CD4-positive, alpha-beta memory T cell (primary cell): Measurements from ENCODE around the gene ZBTB20. TPM values are rescaled to one million over a fixed set of nuclear protein-coding genes. Genes with fewer than 3 reads are reported as not detected.

Experiments
- CTCF ChIA-PET: fragments of 350-600 bp; sonication (Branson Sonifier 250); formaldehyde crosslinking; loops from one replicate; lab custom pipeline; 2021; ENCODE audit warnings: inconsistent platforms; ENCODE audit not compliant: partially characterized antibody; lab: Charles Lee
- POLR2A ChIA-PET: fragments of 350-600 bp; sonication (Branson Sonifier 250); formaldehyde crosslinking; loops from one replicate; lab custom pipeline; 2021; ENCODE audit not compliant: partially characterized antibody; lab: Charles Lee
- DNase-seq, 5 donors: peaks; one replicate each; pipeline versions ENCODE4 v3.0.0 to v3.0.0-alpha.2; 2020 to 2022; ENCODE audit warnings: mixed read lengths in 1 of 5
- H3K27ac ChIP-seq: one replicate; pipeline ENCODE4 v1.7.0; 2013; ENCODE audit warnings: low read depth, low read length
- H3K27me3 ChIP-seq: 2 replicates; pipeline ENCODE4 v1.7.0; 2013; ENCODE audit warnings: mild to moderate bottlenecking, low read length, moderate library complexity; ENCODE audit not compliant: insufficient read depth
- H3K36me3 ChIP-seq: 2 replicates; pipeline ENCODE4 v1.7.0; 2013; ENCODE audit warnings: mild to moderate bottlenecking, low read length, moderate library complexity; ENCODE audit not compliant: insufficient read depth
- H3K4me1 ChIP-seq: 2 replicates; pipeline ENCODE4 v1.7.0; 2013; ENCODE audit warnings: mild to moderate bottlenecking, low read length, moderate library complexity; ENCODE audit not compliant: insufficient read depth
- H3K4me3 ChIP-seq, 2 donors: one replicate each; pipeline ENCODE4 v1.7.0; 2013; ENCODE audit warnings: low read length in 2 of 2, mild to moderate bottlenecking in 1 of 2
- H3K9me3 ChIP-seq, 2 donors: one replicate each; pipeline ENCODE4 v1.7.0; 2013; ENCODE audit warnings: low read length in 2 of 2, control low read depth in 1 of 2; ENCODE audit not compliant: control insufficient read depth in 1 of 2
- H3K27ac Mint-ChIP-seq, 7 donors: one replicate each; pipeline ENCODE4 v1.8.0; 2020 to 2021; ENCODE audit warnings: mixed read lengths in 7 of 7, mild to moderate bottlenecking in 6 of 7, inconsistent platforms in 3 of 7, moderate library complexity in 3 of 7
- H3K27me3 Mint-ChIP-seq, 2 donors: one replicate each; pipeline ENCODE4 v1.8.0; 2020 to 2021; ENCODE audit warnings: mixed read lengths in 2 of 2
- H3K36me3 Mint-ChIP-seq, 2 donors: one replicate each; pipeline ENCODE4 v1.8.0; 2020 to 2021; ENCODE audit warnings: mixed read lengths in 2 of 2, inconsistent platforms in 1 of 2, mild to moderate bottlenecking in 1 of 2
- H3K4me1 Mint-ChIP-seq, 4 donors: one replicate each; pipeline ENCODE4 v1.8.0; 2020 to 2021; ENCODE audit warnings: mixed read lengths in 4 of 4, mild to moderate bottlenecking in 1 of 4
- H3K4me3 Mint-ChIP-seq, 8 donors: one replicate each; pipeline ENCODE4 v1.8.0; 2020 to 2021; ENCODE audit warnings: mixed read lengths in 8 of 8, mild to moderate bottlenecking in 7 of 8, moderate library complexity in 6 of 8, inconsistent platforms in 3 of 8
- H3K9me3 Mint-ChIP-seq, 8 donors: one replicate each; pipeline ENCODE4 v1.8.0; 2020 to 2021; ENCODE audit warnings: mixed read lengths in 8 of 8, mild to moderate bottlenecking in 5 of 8, inconsistent platforms in 3 of 8, moderate library complexity in 1 of 8
- intact Hi-C: fragments of 100-400 bp; cut with micrococcal nuclease; formaldehyde crosslinking; loops from one replicate; pipeline ENCODE4 v1.15.1; 2023
- polyA plus RNA-seq, 2 donors: library from polyadenylated mRNA; unstranded; fragments of 300-500 nt; fragmentation: Illumina TruSeq; gene quantifications; one replicate each; pipeline ENCODE4 v1.2.3, GENCODE V29; 2021
- total RNA-seq, 2 experiments: library from RNA; stranded (reverse); gene quantifications; one replicate each; pipeline ENCODE4 v1.2.3, GENCODE V29; 2021

The ZBTB20 gene
- total and polyA plus RNA-seq, 4 experiments from 2014 or later: 21.9 to 58.4 (median 41.4) TPM

GRCh38 chr3:114509756-114510155, 637.3 kb downstream of the ZBTB20 start:
- no peak overlapping the region for H3K4me3 Mint-ChIP-seq
- Histone ChIP-seq H3K36me3 (no peaks in the 10 kb centered on the region), H3K27me3 (no peaks in the 10 kb centered on the region), H3K27ac (no peak overlapping the region), H3K4me1 (no peaks in the 10 kb centered on the region), H3K9me3 (no peaks in the 10 kb centered on the region), H3K4me3 (no peak overlapping the region)
- peaks cover 0 to 14% of the 10 kb centered on the region in 2 donors for H3K36me3 Mint-ChIP-seq
- H3K27ac Mint-ChIP-seq: no peak overlapping the region
- no peak for DNase-seq
- H3K27me3 Mint-ChIP-seq: no peaks in the 10 kb centered on the region
- intact Hi-C loops: no loop called here
- ChIA-PET POLR2A (no interaction called here), CTCF (no interaction called here)
- peaks cover 0 to 2% (median 0%) of the 10 kb centered on the region in 4 donors for H3K4me1 Mint-ChIP-seq
- H3K9me3 Mint-ChIP-seq: no peaks in the 10 kb centered on the region

- Mint-ChIP-seq H3K4me3 (no peak overlapping the region), H3K9me3 (no peaks in the 10 kb centered on the region), H3K27me3 (no peaks in the 10 kb centered on the region), H3K4me1 (peaks cover 0 to 6% (median 0%) of the 10 kb centered on the region in 4 donors), H3K36me3 (peaks cover 0 to 7% of the 10 kb centered on the region in 2 donors), H3K27ac (no peak overlapping the region)
- Histone ChIP-seq H3K4me1 (no peaks in the 10 kb centered on the region), H3K36me3 (no peaks in the 10 kb centered on the region), H3K4me3 (no peak overlapping the region), H3K9me3 (no peaks in the 10 kb centered on the region), H3K27ac (no peak overlapping the region), H3K27me3 (no peaks in the 10 kb centered on the region)
- ChIA-PET POLR2A (no interaction called here), CTCF (interaction anchor here (1.1 kb wide), 1 partner anchor 9 kb away, joined by 3 read pairs; no protein-coding TSS in a partner anchor)
- no peak for DNase-seq
- intact Hi-C loops: no loop called here
Observed at GRCh38 chr3:114508976-114509375, 638.1 kb downstream of the ZBTB20 start.

GRCh38 chr3:114508208-114508607, 638.9 kb downstream of the ZBTB20 start:
- Mint-ChIP-seq H3K4me3 (no peak overlapping the region), H3K9me3 (no peaks in the 10 kb centered on the region), H3K4me1 (peaks cover 0 to 6% (median under 1%) of the 10 kb centered on the region in 4 donors), H3K36me3 (peaks cover 0 to 3% of the 10 kb centered on the region in 2 donors), H3K27ac (no peak overlapping the region), H3K27me3 (no peaks in the 10 kb centered on the region)
- Histone ChIP-seq H3K27ac (no peak overlapping the region), H3K27me3 (no peaks in the 10 kb centered on the region), H3K4me1 (no peaks in the 10 kb centered on the region), H3K9me3 (no peaks in the 10 kb centered on the region), H3K4me3 (no peak overlapping the region), H3K36me3 (no peaks in the 10 kb centered on the region)
- ChIA-PET CTCF (interaction anchor here (1.1 kb wide), 1 partner anchor 10 kb away, joined by 3 read pairs; no protein-coding TSS in a partner anchor), POLR2A (no interaction called here)
- intact Hi-C loops: no loop called here
- DNase-seq: no peak

GRCh38 chr3:114506591-114507300, 640.3 kb downstream of the ZBTB20 start:
- no peaks in the 10 kb centered on the region for H3K36me3 ChIP-seq
- peaks cover 10 to 14% (median 11%) of the 10 kb centered on the region in 4 donors for H3K4me1 Mint-ChIP-seq
- CTCF ChIA-PET: no interaction called here
- H3K36me3 Mint-ChIP-seq: no peaks in the 10 kb centered on the region
- H3K27me3 ChIP-seq: no peaks in the 10 kb centered on the region
- peaks cover 2 to 4% of the 10 kb centered on the region in 2 donors for H3K27me3 Mint-ChIP-seq
- intact Hi-C loops: no loop called here
- no peaks in the 10 kb centered on the region for H3K9me3 Mint-ChIP-seq
- POLR2A ChIA-PET: no interaction called here
- no peak overlapping the region for H3K27ac Mint-ChIP-seq
- H3K4me1 ChIP-seq: peaks cover 4% of the 10 kb centered on the region
- DNase-seq: no peak
- no peak overlapping the region for H3K4me3 ChIP-seq
- H3K4me3 Mint-ChIP-seq: no peak overlapping the region
- H3K27ac ChIP-seq: no peak overlapping the region
- H3K9me3 ChIP-seq: no peaks in the 10 kb centered on the region

GRCh38 chr3:114504941-114505628, 642.0 kb downstream of the ZBTB20 start:
- Mint-ChIP-seq H3K4me1 (peaks cover 14 to 24% (median 20%) of the 10 kb centered on the region in 4 donors), H3K4me3 (no peak overlapping the region), H3K27me3 (peaks cover 2 to 4% of the 10 kb centered on the region in 2 donors), H3K9me3 (no peaks in the 10 kb centered on the region), H3K27ac (no peak overlapping the region), H3K36me3 (no peaks in the 10 kb centered on the region)
- no peak for DNase-seq
- POLR2A ChIA-PET: no interaction called here
- Histone ChIP-seq H3K27me3 (no peaks in the 10 kb centered on the region), H3K4me3 (no peak overlapping the region), H3K36me3 (no peaks in the 10 kb centered on the region), H3K27ac (no peak overlapping the region), H3K9me3 (no peaks in the 10 kb centered on the region), H3K4me1 (peaks cover 14% of the 10 kb centered on the region)
- CTCF ChIA-PET: interaction anchor here (0.5 kb wide), 1 partner anchor 21 kb away, joined by 3 read pairs; no protein-coding TSS in a partner anchor
- intact Hi-C loops: no loop called here

- Mint-ChIP-seq H3K9me3 (no peaks in the 10 kb centered on the region), H3K27ac (peak overlapping the region in 2 of 7 donors; percentile 1 to 4), H3K27me3 (peaks cover 4 to 5% of the 10 kb centered on the region in 2 donors), H3K4me3 (no peak overlapping the region), H3K4me1 (peaks cover 24 to 37% (median 30%) of the 10 kb centered on the region in 4 donors), H3K36me3 (peaks cover 0 to 5% of the 10 kb centered on the region in 2 donors)
- ChIA-PET POLR2A (no interaction called here), CTCF (no interaction called here)
- Histone ChIP-seq H3K4me3 (no peak overlapping the region), H3K4me1 (peaks cover 26% of the 10 kb centered on the region), H3K36me3 (no peaks in the 10 kb centered on the region), H3K27ac (no peak overlapping the region), H3K27me3 (no peaks in the 10 kb centered on the region), H3K9me3 (no peaks in the 10 kb centered on the region)
- intact Hi-C loops: no loop called here
- DNase-seq: no peak
Observed at GRCh38 chr3:114502204-114502603, 644.9 kb downstream of the ZBTB20 start.

- H3K36me3 Mint-ChIP-seq: peaks cover 1 to 12% of the 10 kb centered on the region in 2 donors
- Histone ChIP-seq H3K4me3 (no peak overlapping the region), H3K27ac (no peak overlapping the region), H3K36me3 (no peaks in the 10 kb centered on the region), H3K9me3 (no peaks in the 10 kb centered on the region), H3K27me3 (no peaks in the 10 kb centered on the region), H3K4me1 (peaks cover 26% of the 10 kb centered on the region)
- peak overlapping the region in 7 of 8 donors; percentile 5 to 71 (median 57) for H3K4me3 Mint-ChIP-seq
- peak in 4 of 5 donors; percentile 52 to 59 (median 56) for DNase-seq
- POLR2A ChIA-PET: interaction anchor here (1.2 kb wide), 1 partner anchor 19 kb away, joined by 4 read pairs; no protein-coding TSS in a partner anchor
- intact Hi-C loops: no loop called here
- H3K4me1 Mint-ChIP-seq: peaks cover 23 to 37% (median 31%) of the 10 kb centered on the region in 4 donors
- H3K27me3 Mint-ChIP-seq: peaks cover 4 to 5% of the 10 kb centered on the region in 2 donors
- CTCF ChIA-PET: no interaction called here
- H3K9me3 Mint-ChIP-seq: no peaks in the 10 kb centered on the region
- H3K27ac Mint-ChIP-seq: no peak overlapping the region
Observed at GRCh38 chr3:114499976-114500375, 647.1 kb downstream of the ZBTB20 start.
